ENCODE data around the gene CDH4.

GRCh38 chr20:61650912-61651733, 399.1 kb downstream of the CDH4 start:
- TF ChIP-seq CTCF (IDR thresholded peaks at IDR 0.05; ENCODE audit: borderline replicate concordance, extremely low read depth, low read length, poor library complexity, severe bottlenecking), result no peak
- TF ChIP-seq EZH2 (IDR thresholded peaks at IDR 0.05; ENCODE audit: borderline replicate concordance, low read depth, low read length, severe bottlenecking), result no peak
